ENCODE data around the gene HELLS. TPM values are rescaled to one million over a fixed set of nuclear protein-coding genes. Genes with fewer than 3 reads are reported as not detected.
"Not testable (repeated sequence)": the region's sequence is repeated elsewhere in the genome, so short reads cannot be mapped to it uniquely, and the experiment has no call there.

Gene HELLS
- total and polyA plus RNA-seq, 2 donors (not counting 3 experiments of a cell fraction or from before 2014, with no cell fraction given) = 24.7 to 85.5 TPM

- dilution Hi-C loops (cut with MboI; ENCODE audit: extremely low pct_ligation_motif_present, low sequenced_read_pairs) = no loop called here
Measured at GRCh38 chr10:94524711-94525110, 20.9 kb upstream of the HELLS start.

GRCh38 chr10:94531550-94531949 is 14.0 kb upstream of the HELLS start:
- FAIRE-seq; H3K9ac ChIP-seq (replicated peaks; ENCODE audit: extremely low read depth, insufficient read depth, low read length); H3K9me3 ChIP-seq (replicated peaks; ENCODE audit: control insufficient read depth, insufficient read depth, low read length); H3K4me3 ChIP-seq (replicated peaks in 1 of 3; ENCODE audit: insufficient read depth in 1 of 3, low read depth in 1 of 3, low read length in 3 of 3); DNase-seq (ENCODE audit: low read depth, low spot score); H3K27ac ChIP-seq (ENCODE audit: insufficient read depth, low read depth, low read length); BruUV-seq (replicated peaks); H3K36me3 ChIP-seq (ENCODE audit: control insufficient read depth in 2 of 2, extremely low read depth in 1 of 2, insufficient read depth in 2 of 2, low read length in 2 of 2); H4K20me1 ChIP-seq (replicated peaks; ENCODE audit: control insufficient read depth, extremely low read depth, insufficient read depth, low read length); H3K9me1 ChIP-seq (replicated peaks; ENCODE audit: control insufficient read depth, extremely low read depth, insufficient read depth, low read length); H3K27me3 ChIP-seq (ENCODE audit: control insufficient read depth in 2 of 2, insufficient read depth in 2 of 2, low read length in 2 of 2); CTCF ChIA-PET; POLR2A ChIA-PET; H3K4me1 ChIP-seq (ENCODE audit: control insufficient read depth, extremely low read depth, insufficient read depth, low read length); H3K79me2 ChIP-seq (ENCODE audit: control insufficient read depth, insufficient read depth, low read length); H2AFZ ChIP-seq (ENCODE audit: low read depth, low read length); dilution Hi-C loops (cut with MboI; ENCODE audit: extremely low pct_ligation_motif_present, low sequenced_read_pairs); H3K4me2 ChIP-seq (ENCODE audit: insufficient read depth, low read length); intact Hi-C loops (cut with micrococcal nuclease): not testable (repeated sequence)

More at GRCh38 chr10:94524711-94525110, 20.9 kb upstream of the HELLS start:
- Histone ChIP-seq H3K36me3 (ENCODE audit: control insufficient read depth in 2 of 2, extremely low read depth in 1 of 2, insufficient read depth in 2 of 2, low read length in 2 of 2) (no peaks in the 10 kb centered on the region), H3K4me1 (ENCODE audit: control insufficient read depth, extremely low read depth, insufficient read depth, low read length) (no peaks in the 10 kb centered on the region), H3K79me2 (ENCODE audit: control insufficient read depth, insufficient read depth, low read length) (no peaks in the 10 kb centered on the region), H2AFZ (ENCODE audit: low read depth, low read length) (no peak overlapping the region), H3K9me3 (replicated peaks; ENCODE audit: control insufficient read depth, insufficient read depth, low read length) (no peaks in the 10 kb centered on the region), H3K9me1 (replicated peaks; ENCODE audit: control insufficient read depth, extremely low read depth, insufficient read depth, low read length) (no peaks in the 10 kb centered on the region), H3K4me2 (ENCODE audit: insufficient read depth, low read length) (no peak overlapping the region), H3K27ac (ENCODE audit: insufficient read depth, low read depth, low read length) (no peak overlapping the region), H3K27me3 (ENCODE audit: control insufficient read depth in 2 of 2, insufficient read depth in 2 of 2, low read length in 2 of 2) (no peaks in the 10 kb centered on the region), H3K9ac (replicated peaks; ENCODE audit: extremely low read depth, insufficient read depth, low read length) (no peak overlapping the region), H4K20me1 (replicated peaks; ENCODE audit: control insufficient read depth, extremely low read depth, insufficient read depth, low read length) (no peaks in the 10 kb centered on the region), H3K4me3 (replicated peaks in 1 of 3; ENCODE audit: insufficient read depth in 1 of 3, low read depth in 1 of 3, low read length in 3 of 3) (no peak overlapping the region)
- FAIRE-seq (no peak), DNase-seq (ENCODE audit: low read depth, low spot score) (no peak)
- no TSS peak for BruUV-seq (replicated peaks)
- POLR2A ChIA-PET = no interaction called here
- TF ChIP-seq MYC (IDR thresholded peaks at IDR 0.05; ENCODE audit: low read depth, low read length) (no peak), GATA2 (IDR thresholded peaks at IDR 0.05; ENCODE audit: insufficient read depth, insufficient read length, low read depth, low read length) (no peak), POLR2A (IDR thresholded peaks at IDR 0.05; ENCODE audit: low read depth, low read length) (no peak), JUN (IDR thresholded peaks at IDR 0.05; ENCODE audit: borderline replicate concordance, insufficient read depth, insufficient read length, low read depth) (no peak), POLR2AphosphoS5 (IDR thresholded peaks at IDR 0.05; ENCODE audit: insufficient read depth, low read depth, low read length) (no peak)
- CTCF ChIA-PET = no interaction called here
- intact Hi-C loops (cut with micrococcal nuclease) = no loop called here

Data from endothelial cell of umbilical vein (primary cell).